SK-N-DZ (cell line): ENCODE data around the gene MC1R.
"Not testable (repeated sequence)": the region's sequence is repeated elsewhere in the genome, so short reads cannot be mapped to it uniquely, and the experiment has no call there.

Source experiments
- DNase-seq: peaks from one replicate; pipeline ENCODE4 v3.0.0-alpha.2; 2015; ENCODE audit warnings: low spot score

The MC1R gene

GRCh38 chr16:89913408-89914387 is 5.0 kb upstream of the MC1R start:
- DNase-seq: no peak

GRCh38 chr16:89914642-89915285 is 3.9 kb upstream of the MC1R start:
- not testable (repeated sequence) for DNase-seq

DNA sequence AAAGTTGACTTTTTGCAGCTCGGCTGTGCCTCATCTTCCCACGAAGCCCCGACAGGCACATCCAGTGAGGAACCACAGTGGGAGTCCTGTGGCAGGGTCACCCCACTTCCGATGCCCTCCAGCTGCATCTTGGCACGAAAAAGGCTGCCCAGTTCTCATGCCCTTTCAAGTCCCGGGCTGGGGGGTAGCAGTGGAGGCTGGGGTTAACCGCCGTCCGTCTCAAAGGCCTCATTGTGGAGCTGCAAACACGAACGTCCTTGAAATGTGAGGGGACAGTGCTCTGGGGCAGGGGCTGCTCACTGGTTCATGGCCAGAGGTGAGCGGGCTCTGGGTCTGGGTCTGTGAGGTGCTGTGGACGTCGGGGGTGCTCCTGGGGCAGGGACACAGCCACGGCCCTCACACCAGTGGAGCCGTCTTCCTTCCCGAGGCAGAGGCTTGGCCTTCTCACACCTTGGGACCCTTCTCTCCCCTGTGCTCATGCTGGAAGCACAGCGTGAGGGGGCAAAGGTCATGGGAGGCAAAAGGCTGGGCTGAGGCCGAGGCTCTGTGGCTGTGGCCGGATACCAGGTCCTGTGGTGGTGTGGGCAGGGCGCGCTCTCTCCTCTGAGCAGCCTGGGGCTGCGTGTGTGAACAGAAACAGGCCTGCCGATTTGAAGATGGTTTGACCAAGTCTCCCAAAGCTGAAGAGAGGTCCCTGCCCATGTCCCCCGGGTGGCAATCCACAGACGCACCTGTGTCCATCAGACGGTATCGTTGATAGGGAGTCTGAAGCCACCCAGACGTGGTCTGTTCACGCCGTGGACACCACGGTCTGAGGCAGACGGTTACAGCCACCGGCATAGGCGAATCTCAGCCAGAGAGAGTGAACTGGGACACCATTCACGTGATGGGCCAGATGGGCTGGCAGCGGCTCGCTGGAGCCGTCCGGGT is 3.1 kb upstream of the MC1R start:
- no peak for DNase-seq

- peak; percentile 94 for DNase-seq
These were observed 749 bp upstream of the MC1R start for GRCh38 chr16:89917773-89918452.

GRCh38 chr16:89919535-89920406 is 1.1 kb downstream of the MC1R start:
- DNase-seq: peak; percentile 25

GRCh38 chr16:89920723-89921122 is 2.1 kb downstream of the MC1R start:
- peak; percentile 35 for DNase-seq

- peak; percentile 75 for DNase-seq
These were observed 2.6 kb downstream of the MC1R start for GRCh38 chr16:89921131-89921701.

- peak; percentile 73 for DNase-seq
These were observed 3.2 kb downstream of the MC1R start for GRCh38 chr16:89921702-89922476.

DNA sequence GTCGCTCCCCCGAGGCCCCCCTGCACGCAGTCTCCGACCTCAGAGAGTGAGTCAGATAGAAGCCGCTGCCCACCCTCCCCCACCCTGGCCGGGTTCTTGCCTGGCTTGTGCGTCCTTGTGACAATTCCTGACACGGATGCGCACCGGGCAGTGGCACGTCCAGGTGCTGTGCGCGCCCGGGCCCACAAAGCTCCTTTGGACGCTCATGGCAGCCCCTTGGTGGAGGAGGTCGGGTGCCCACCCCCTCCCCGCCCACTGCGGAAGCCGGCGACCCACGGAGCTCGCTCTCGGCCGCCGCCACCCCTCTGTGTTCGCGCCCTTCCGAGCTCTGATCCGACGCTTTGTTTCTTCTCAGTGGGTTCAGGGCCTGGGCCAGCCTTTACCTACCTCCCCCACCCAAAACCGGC is 3.8 kb downstream of the MC1R start:
- DNase-seq: peak; percentile 73

GRCh38 chr16:89922884-89923639 is 4.4 kb downstream of the MC1R start, which contains the start of gene TUBB3:
TSS of gene TUBB3 (plus strand) at chr16:89923342. CDS start at chr16:89923402, 60 bp downstream.
- DNase-seq: peak; percentile 95

DNA sequence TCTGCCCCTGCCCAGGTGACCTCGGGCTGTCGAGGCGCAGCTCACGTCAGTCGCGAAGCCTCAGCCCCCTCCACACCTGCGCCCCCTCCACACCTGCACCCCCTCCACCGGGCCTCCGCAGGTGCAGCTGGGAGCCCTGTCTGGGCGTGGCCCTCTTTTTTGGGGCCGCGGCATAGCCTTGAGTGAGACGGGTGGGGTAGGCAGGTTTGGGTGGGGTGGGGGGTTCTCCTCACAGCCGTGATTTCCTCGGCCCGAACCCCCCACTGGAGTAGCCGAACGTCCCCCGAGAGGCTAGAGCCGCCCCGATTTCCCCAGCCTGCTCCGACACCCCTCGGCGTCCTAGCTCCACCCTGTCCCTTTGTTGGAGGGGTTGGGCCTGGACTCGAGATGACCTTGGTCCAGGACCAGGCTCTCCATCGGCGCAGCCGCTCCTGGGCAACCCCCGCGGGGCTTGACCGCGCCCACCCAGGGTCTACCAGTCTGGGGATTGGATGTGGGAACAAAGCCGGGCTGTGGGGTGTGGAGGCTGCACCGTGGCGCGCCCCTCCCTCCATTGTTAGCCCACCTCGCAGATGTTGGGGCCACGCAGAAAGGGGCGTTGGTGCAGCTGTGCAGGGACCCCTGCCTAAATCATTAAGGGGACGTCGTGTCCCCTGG is 5.1 kb downstream of the MC1R start:
- peak; percentile 69 for DNase-seq

DNA sequence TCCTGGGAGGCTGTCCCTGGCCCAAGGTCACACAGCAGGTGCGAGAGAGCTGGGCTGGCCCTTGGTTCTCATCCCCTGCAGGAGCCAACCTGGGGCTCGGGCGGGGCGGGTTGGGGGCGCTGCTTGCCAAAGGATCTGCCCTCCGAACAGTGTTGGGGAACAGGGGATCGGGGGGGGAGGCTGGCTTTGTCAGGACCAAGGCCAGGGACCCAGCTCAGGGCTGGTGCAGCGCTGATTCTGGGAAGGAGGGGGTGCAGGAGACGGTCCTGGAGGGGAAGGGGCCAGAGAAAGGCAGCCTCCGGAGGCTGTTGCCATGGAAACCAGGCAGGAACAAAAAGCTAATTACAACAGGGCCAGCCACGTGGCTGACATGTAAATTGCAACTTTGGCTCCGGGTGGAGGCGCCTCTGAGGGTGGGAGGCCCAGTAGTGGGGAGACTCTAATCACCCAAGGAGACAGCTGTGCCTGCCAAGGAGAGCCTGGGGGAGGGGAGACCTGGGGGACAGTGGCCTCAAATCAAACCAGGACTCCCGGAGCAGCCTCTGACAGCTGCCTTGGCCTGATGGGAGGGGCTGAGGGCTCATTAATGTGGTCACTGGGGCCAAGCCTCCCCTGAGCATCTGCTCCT is 5.7 kb downstream of the MC1R start:
- DNase-seq: peak; percentile 93

DNA sequence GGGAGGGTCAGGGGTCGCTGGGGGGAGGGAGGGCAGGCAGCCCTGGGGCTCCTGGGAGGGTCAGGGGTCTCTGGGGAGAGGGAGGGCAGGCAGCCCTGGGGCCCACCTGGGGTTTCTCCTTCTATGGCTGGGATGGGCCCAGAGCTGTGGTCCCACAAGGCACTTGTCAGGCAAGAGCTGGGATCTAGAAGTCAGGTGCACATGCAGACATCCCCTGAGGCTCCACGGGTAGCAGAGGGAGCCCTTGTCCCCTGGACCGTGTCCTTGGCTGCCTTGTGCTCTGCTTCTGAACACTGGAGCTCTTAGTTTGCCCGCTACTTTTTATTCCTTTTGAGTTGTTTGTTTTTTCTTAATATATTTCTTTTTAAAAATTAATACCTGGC is 6.3 kb downstream of the MC1R start:
- peak; percentile 84 for DNase-seq

DNA sequence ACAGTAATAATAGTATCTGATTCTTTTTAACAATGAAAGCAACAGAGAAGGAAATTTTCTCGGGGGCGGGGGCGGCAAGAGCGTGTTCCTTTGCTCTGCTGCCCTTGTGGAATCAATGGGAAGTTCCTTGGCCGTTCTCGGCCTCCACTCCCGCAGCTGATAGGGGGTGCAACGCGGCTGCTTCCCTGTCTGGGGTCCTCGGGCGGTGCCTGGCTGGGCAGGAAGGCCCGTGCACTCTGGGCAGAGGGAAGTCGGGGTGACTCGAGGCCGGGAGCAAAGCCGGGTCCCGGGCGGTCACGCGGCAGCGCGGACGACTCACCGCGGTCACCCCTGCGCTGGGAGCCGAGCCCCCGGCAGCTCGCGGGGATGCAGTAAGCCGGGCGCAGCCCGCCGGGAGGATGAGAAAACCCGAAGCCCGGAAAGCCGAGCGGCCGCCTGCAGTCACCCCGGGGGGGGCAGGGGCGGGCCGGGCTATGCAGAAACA is 7.0 kb downstream of the MC1R start:
- DNase-seq: no peak

DNA sequence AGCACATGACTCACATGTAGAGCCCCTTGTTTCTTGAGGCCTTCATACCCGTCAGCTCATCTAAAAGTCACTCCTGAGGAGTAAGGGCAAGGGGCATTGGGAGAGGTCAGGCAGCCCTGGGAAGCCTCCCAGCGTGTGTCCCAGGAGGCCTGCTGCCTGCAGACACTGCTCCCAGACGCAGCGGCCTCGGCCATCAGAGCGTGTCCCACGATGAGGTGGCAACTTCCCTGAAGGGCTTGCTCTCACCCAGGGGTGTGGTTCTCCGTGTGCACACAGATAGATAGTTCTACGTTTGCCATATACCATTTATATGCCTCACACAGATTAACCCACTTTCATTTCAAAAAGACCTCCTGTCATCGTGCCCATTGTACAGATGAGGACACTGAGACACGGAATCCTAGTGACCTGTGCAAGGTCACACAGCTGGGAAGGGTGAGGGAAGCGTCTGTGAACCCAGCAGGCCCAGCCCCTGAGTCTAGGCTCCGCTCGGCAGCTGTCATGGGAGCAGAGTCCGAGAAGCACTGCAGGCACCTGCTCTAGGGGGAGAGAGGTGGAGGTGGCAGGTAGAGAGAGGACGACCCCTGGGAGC is 12.7 kb downstream of the MC1R start:
- no peak for DNase-seq

- no peak for DNase-seq
These were observed 13.3 kb downstream of the MC1R start for GRCh38 chr16:89931964-89932363.
